ENCODE results near the gene FRAT1.

The FRAT1 gene

GRCh38 chr10:97318772-97319651, at the start of gene FRAT1:
TSS of gene FRAT1 (plus strand) at chr10:97319271. CDS start at chr10:97319454, 183 bp downstream.
- H3K4me3 ChIP-seq (replicated peaks; ENCODE audit: low read depth, low read length) = peak within 1 kb of the TSS; percentile 82
- DNase-seq (ENCODE audit: extremely low read depth, insufficient read length) = peak; percentile 93
- no peaks in the 10 kb centered on the region for H3K36me3 ChIP-seq (ENCODE audit: control insufficient read depth, insufficient read depth, low read length)
- no peak for TF ChIP-seq CTCF (IDR thresholded peaks at IDR 0.05; ENCODE audit: insufficient read depth, low read length, poor library complexity, severe bottlenecking)
- H3K27me3 ChIP-seq (replicated peaks; ENCODE audit: control insufficient read depth, insufficient read depth, low read length) = no peaks in the 10 kb centered on the region; the same call in 1 of the 2 replicates

GRCh38 chr10:97270523-97271154, 48.4 kb upstream of the FRAT1 start:
- Histone ChIP-seq H3K4me3 (replicated peaks; ENCODE audit: low read depth, low read length) (no peak overlapping the region), H3K27me3 (replicated peaks; ENCODE audit: control insufficient read depth, insufficient read depth, low read length) (no peaks in the 10 kb centered on the region), H3K36me3 (ENCODE audit: control insufficient read depth, insufficient read depth, low read length) (no peaks in the 10 kb centered on the region)
- DNase-seq (ENCODE audit: extremely low read depth, insufficient read length) = no peak
- TF ChIP-seq CTCF (IDR thresholded peaks at IDR 0.05; ENCODE audit: insufficient read depth, low read length, poor library complexity, severe bottlenecking) = no peak

- no peak for TF ChIP-seq CTCF (IDR thresholded peaks at IDR 0.05; ENCODE audit: insufficient read depth, low read length, poor library complexity, severe bottlenecking)
- DNase-seq (ENCODE audit: extremely low read depth, insufficient read length) = no peak
- Histone ChIP-seq H3K36me3 (ENCODE audit: control insufficient read depth, insufficient read depth, low read length) (no peaks in the 10 kb centered on the region), H3K27me3 (replicated peaks; ENCODE audit: control insufficient read depth, insufficient read depth, low read length) (no peaks in the 10 kb centered on the region), H3K4me3 (replicated peaks; ENCODE audit: low read depth, low read length) (no peak overlapping the region)
These were observed 45.4 kb upstream of the FRAT1 start for GRCh38 chr10:97273700-97274099.

GRCh38 chr10:97274828-97275227, 44.2 kb upstream of the FRAT1 start:
- DNase-seq (ENCODE audit: extremely low read depth, insufficient read length) = no peak
- H3K4me3 ChIP-seq (replicated peaks; ENCODE audit: low read depth, low read length) = no peak overlapping the region
- TF ChIP-seq CTCF (IDR thresholded peaks at IDR 0.05; ENCODE audit: insufficient read depth, low read length, poor library complexity, severe bottlenecking) = no peak

GRCh38 chr10:97277551-97277950, 41.5 kb upstream of the FRAT1 start:
- no peaks in the 10 kb centered on the region for H3K27me3 ChIP-seq (replicated peaks; ENCODE audit: control insufficient read depth, insufficient read depth, low read length)
- no peak for DNase-seq (ENCODE audit: extremely low read depth, insufficient read length)
- peak overlapping the region; percentile 14; the same call in 1 of the 2 replicates for H3K4me3 ChIP-seq (replicated peaks; ENCODE audit: low read depth, low read length)
- TF ChIP-seq CTCF (IDR thresholded peaks at IDR 0.05; ENCODE audit: insufficient read depth, low read length, poor library complexity, severe bottlenecking) = no peak
- no peaks in the 10 kb centered on the region for H3K36me3 ChIP-seq (ENCODE audit: control insufficient read depth, insufficient read depth, low read length)

More at GRCh38 chr10:97274828-97275227, 44.2 kb upstream of the FRAT1 start:
- Histone ChIP-seq H3K27me3 (replicated peaks; ENCODE audit: control insufficient read depth, insufficient read depth, low read length) (no peaks in the 10 kb centered on the region), H3K36me3 (ENCODE audit: control insufficient read depth, insufficient read depth, low read length) (no peaks in the 10 kb centered on the region)

All from GM06990 (cell line).